ENCODE data around the gene SEC16B.

Gene SEC16B

GRCh38 chr1:177902266-177902665 is 67.6 kb downstream of the SEC16B start:
- no peak for DNase-seq

DNA sequence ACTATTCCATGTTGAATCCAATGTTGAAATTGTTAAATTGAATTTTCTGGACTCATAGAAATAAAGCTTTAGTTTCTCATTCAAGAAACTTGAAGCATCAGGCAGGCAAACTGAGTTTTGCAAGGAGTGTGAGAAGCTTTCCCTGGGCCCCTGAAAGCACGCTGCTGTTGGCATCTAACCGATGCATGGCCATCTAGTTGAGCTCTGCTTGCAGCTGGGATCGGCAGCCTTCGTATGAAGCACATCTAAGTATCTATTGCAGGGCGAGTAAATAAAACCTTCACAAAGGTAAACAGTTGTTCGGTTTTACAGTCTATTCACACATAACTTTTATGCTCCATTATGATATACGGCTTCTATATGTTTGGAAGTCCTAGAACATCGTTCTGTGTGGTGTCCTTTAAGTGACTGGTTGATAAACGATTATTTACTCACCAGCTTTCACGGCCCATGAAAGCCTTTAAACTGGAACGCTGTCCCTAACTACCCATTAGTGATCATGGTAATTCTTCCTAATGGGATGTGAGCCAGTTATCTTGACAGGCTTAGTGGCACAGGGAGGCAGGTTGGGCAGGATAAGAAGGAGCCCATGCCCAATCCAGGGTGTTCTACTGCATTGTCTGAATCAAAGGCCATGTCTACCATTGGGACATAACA is 71.7 kb downstream of the SEC16B start:
- no peak for DNase-seq

DNA sequence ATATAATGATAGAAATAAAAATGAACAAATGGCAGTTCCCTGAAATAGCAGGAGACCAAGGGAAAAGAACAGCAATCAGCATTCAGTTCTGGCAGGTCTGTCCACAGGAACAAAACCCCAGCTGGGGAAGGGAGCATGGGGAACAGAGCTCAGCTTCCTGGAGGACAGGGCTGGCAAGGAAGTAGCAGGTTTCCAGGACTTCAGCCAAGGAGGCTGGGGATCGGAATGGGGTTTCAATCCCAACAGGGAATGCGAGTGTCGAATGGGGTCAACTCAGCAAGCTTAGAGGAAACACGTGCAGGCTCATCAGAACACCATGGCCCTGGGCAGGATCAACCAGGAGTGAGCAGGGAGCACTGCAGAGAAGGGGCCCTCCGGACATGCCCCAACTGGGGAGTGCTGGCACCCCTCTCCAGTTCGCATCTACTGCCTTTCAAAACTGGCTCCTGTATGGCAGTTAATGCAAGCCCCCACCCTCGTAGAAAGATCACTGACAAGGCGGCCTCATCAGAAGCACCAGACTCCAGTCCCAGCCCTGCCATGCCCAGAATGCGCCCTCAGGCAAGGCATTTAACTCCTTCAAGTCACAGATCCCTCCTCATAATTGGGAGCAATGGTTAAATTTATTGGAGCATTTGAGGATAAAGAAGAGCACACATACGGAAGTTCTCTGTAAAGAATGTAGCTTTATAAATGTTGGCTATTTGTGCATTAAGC is 72.4 kb downstream of the SEC16B start:
- DNase-seq: no peak

Measured in CD4-positive, alpha-beta T cell treated with Interleukin-17A for 1 hour (primary cell).